IPS-15b (cell line): ENCODE measurements around the gene ZNF441.

Source experiments
- H3K27me3 ChIP-seq: one replicate; pipeline ENCODE4 v1.6.1; 2013; ENCODE audit warnings: low read length; ENCODE audit not compliant: control insufficient read depth, insufficient read depth
- H3K36me3 ChIP-seq: one replicate; pipeline ENCODE4 v1.6.1; 2013; ENCODE audit warnings: low read length; ENCODE audit not compliant: control insufficient read depth, insufficient read depth
- H3K4me1 ChIP-seq: one replicate; pipeline ENCODE4 v1.6.1; 2013; ENCODE audit warnings: mild to moderate bottlenecking, low read length; ENCODE audit not compliant: control insufficient read depth, insufficient read depth
- H3K4me3 ChIP-seq: one replicate; pipeline ENCODE4 v1.5.1; 2013; ENCODE audit warnings: low read depth, low read length
- H3K9ac ChIP-seq: one replicate; pipeline ENCODE4 v1.6.1; 2013; ENCODE audit warnings: low read depth, mild to moderate bottlenecking, low read length
- H3K9me3 ChIP-seq: one replicate; pipeline ENCODE4 v1.6.1; 2013; ENCODE audit warnings: mild to moderate bottlenecking, low read length; ENCODE audit not compliant: control insufficient read depth, insufficient read depth

The ZNF441 gene

DNA sequence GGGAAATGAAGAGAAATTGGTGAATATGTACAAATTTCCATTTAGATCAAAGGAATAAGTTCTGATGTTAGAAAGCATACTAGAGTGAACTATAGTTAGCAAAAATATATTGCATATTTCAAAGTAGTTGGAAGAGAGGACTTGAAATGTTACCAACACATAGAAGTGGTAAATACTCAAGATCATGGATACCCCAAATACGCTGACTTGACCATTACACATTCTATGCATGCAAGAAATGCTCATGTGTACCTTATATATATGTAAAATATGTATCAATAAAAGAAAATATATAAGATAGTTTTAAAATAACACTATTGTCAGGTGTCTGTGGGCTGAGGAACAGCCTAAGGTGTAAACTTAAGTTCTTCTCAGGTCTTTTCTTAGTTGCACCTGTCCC, 17.0 kb downstream of the ZNF441 start:
- Histone ChIP-seq H3K36me3 (no peaks in the 10 kb centered on the region), H3K9ac (no peak overlapping the region), H3K4me1 (no peaks in the 10 kb centered on the region), H3K27me3 (no peaks in the 10 kb centered on the region), H3K4me3 (no peak overlapping the region), H3K9me3 (peaks cover 17% of the 10 kb centered on the region)

DNA sequence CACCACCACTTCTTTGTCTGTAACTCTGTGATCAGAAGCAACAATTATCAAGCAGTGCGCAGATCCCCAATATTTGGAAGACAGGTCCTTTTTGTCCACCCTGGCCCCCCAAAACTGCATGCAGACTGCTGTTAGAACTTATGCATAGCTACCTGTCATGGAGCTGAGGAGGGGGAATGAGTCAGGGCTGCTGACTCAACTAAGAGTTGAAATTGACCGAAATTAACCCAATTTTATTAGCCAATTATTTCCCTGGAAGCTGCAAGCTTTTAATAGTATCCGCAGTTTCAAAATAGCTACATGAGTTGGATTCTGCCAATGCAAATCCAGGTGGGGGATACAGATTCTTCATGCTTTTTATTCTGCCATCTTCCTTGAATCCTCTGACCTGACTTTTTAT, 17.6 kb downstream of the ZNF441 start:
- Histone ChIP-seq H3K4me1 (no peaks in the 10 kb centered on the region), H3K9ac (no peak overlapping the region), H3K27me3 (no peaks in the 10 kb centered on the region), H3K9me3 (peaks cover 14% of the 10 kb centered on the region), H3K36me3 (no peaks in the 10 kb centered on the region), H3K4me3 (no peak overlapping the region)

GRCh38 chr19:11787536-11787935, 20.7 kb downstream of the ZNF441 start:
- no peaks in the 10 kb centered on the region for H3K4me1 ChIP-seq
- H3K9me3 ChIP-seq = peaks cover 8% of the 10 kb centered on the region
- H3K9ac ChIP-seq = no peak overlapping the region
- H3K4me3 ChIP-seq = no peak overlapping the region
- H3K27me3 ChIP-seq = no peaks in the 10 kb centered on the region
- H3K36me3 ChIP-seq = no peaks in the 10 kb centered on the region

DNA sequence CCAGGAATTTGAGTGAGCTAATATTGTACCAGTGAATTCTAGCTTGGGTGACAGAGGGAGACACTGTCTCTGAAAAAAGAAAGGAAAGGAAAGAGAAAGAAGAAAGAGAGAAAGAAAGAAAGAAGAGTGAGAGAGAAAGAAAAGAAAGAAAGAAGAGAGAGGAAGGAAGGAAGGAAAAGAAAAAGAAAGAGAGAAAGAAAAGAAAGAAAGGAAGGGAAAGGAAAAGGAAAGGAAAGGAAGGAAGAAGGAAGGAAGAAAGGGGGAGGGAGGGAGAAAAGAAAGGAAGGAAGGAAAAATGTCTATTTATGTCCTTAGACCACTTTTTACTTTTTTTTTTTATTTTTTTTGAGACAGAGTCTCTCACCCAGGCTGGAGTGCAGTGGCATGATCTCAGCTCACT, 26.1 kb downstream of the ZNF441 start:
- Histone ChIP-seq H3K9me3 (no peaks in the 10 kb centered on the region), H3K4me3 (no peak overlapping the region), H3K36me3 (no peaks in the 10 kb centered on the region)

GRCh38 chr19:11797491-11797890, 30.7 kb downstream of the ZNF441 start:
- H3K36me3 ChIP-seq = no peaks in the 10 kb centered on the region
- H3K4me1 ChIP-seq = no peaks in the 10 kb centered on the region
- H3K9me3 ChIP-seq = no peaks in the 10 kb centered on the region
- no peak overlapping the region for H3K9ac ChIP-seq
- H3K27me3 ChIP-seq = peaks cover 3% of the 10 kb centered on the region
- peak overlapping the region; percentile 72 for H3K4me3 ChIP-seq

More for the DNA sequence above, 26.1 kb downstream of the ZNF441 start:
- Histone ChIP-seq H3K4me1 (no peaks in the 10 kb centered on the region), H3K9ac (no peak overlapping the region), H3K27me3 (no peaks in the 10 kb centered on the region)

DNA sequence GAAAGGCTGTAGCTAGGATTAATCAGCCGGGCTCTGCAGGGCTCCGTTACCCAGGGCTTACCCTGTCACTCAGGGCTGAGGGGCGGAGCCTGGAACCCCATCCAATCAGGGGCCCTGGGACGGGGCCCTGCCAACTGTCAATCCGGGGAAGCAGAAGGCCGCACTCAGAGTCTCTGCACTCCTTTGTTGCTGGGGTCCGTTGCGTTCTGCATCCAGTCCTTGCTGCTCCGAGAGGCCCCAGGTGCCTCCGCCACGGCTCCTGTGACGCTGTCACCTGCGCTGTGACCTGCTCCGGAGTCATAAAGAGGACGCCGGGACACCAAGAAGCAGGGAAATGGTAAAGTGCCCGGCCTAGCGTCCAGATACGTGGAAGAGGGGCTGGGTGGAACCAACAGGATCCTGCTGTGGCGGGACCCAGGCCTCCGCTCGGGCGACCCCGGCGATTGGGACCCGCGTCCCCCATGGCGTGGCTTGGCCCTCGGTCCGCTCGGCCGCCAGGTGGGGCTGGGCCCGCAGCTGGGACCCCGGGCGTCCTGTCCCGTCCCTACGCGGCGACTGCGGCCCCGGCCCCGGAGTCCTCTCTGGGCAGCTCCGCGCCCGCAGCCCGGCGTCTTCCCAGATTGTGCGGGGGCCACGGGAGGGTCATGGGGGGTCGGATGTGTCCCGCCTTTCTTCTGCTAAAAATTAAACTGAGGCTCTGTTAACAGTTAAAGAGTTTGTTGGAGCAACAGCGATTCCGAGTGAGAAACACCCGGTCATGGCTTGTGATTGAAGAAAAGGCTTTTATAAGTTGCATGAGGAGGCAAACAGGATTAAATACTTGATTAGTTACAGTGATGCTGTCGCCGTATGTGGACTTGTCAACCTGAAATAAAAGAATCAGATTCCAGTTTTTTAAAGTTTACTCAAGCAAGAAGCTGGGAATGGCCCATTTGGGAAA, 31.9 kb downstream of the ZNF441 start, which contains the start of gene ZNF491:
Gene ZNF491, plus strand, starts transcription at position 133 of the 940 bp plus-strand sequence. CDS start 7,431 bp downstream, outside the sequence.
- Histone ChIP-seq H3K9me3 (peaks cover 5% of the 10 kb centered on the region), H3K9ac (no peak within 1 kb of the TSS), H3K4me3 (peak within 1 kb of the TSS; percentile 72), H3K36me3 (no peaks in the 10 kb centered on the region), H3K27me3 (peaks cover 3% of the 10 kb centered on the region), H3K4me1 (no peaks in the 10 kb centered on the region)

DNA sequence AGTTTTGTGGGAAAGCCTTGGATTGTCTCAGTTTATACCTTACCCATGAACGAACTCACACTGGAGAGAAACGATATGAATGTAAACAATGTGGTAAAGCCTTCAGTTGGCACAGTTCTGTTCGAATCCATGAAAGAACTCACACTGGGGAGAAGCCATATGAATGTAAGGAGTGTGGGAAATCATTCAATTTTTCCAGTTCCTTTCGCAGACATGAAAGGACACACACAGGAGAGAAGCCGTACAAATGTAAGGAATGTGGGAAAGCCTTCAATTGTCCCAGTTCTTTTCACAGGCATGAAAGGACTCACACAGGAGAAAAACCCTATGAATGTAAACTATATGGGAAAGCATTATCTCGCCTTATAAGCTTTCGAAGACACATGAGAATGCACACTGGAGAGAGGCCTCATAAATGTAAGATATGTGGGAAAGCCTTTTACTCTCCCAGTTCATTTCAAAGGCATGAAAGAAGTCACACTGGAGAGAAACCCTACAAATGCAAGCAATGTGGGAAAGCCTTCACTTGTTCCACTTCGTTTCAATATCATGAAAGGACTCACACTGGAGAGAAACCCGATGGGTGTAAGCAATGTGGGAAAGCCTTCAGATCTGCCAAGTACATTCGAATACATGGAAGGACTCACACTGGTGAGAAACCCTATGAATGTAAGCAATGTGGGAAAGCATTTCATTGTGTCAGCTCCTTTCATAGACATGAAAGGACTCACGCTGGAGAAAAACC, 39.7 kb downstream of the ZNF441 start:
- Histone ChIP-seq H3K9ac (no peak overlapping the region), H3K9me3 (peaks cover 23% of the 10 kb centered on the region), H3K36me3 (no peaks in the 10 kb centered on the region), H3K4me3 (no peak overlapping the region), H3K4me1 (no peaks in the 10 kb centered on the region), H3K27me3 (no peaks in the 10 kb centered on the region)

GRCh38 chr19:11807099-11807380, 40.2 kb downstream of the ZNF441 start:
- no peaks in the 10 kb centered on the region for H3K27me3 ChIP-seq
- no peaks in the 10 kb centered on the region for H3K36me3 ChIP-seq
- H3K9me3 ChIP-seq = peaks cover 23% of the 10 kb centered on the region
- H3K4me1 ChIP-seq = no peaks in the 10 kb centered on the region
- H3K9ac ChIP-seq = no peak overlapping the region
- no peak overlapping the region for H3K4me3 ChIP-seq

DNA sequence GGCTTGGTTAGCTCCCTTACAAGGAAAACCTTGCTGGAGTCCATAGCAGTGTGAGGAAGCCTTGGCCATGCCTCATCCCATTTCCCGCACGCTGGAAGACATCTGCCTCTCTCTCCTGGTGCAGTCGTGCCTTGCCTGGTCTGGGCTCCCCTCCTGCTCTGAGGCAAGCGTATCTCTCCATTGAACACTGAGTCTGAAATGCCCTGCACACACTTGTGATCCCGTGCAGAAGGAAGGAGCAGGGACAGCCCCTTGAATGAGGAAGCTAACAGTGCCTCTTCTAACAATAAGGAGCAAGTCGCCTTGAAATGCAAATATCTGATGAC, 46.9 kb downstream of the ZNF441 start:
- no peaks in the 10 kb centered on the region for H3K36me3 ChIP-seq
- H3K9ac ChIP-seq = no peak overlapping the region
- H3K27me3 ChIP-seq = peaks cover 5% of the 10 kb centered on the region
- peak overlapping the region; percentile 39 for H3K4me3 ChIP-seq
- no peaks in the 10 kb centered on the region for H3K9me3 ChIP-seq
- H3K4me1 ChIP-seq = no peaks in the 10 kb centered on the region

- peaks cover 5% of the 10 kb centered on the region for H3K27me3 ChIP-seq
- peak within 1 kb of the TSS; percentile 56 for H3K4me3 ChIP-seq
- no peaks in the 10 kb centered on the region for H3K9me3 ChIP-seq
- H3K36me3 ChIP-seq = no peaks in the 10 kb centered on the region
- H3K4me1 ChIP-seq = no peaks in the 10 kb centered on the region
- no peak within 1 kb of the TSS for H3K9ac ChIP-seq
Measured at GRCh38 chr19:11814029-11814699, 47.4 kb downstream of the ZNF441 start, which contains the start of gene ZNF440. Gene ZNF440 (plus strand): TSS chr19:11814273. CDS start chr19:11814448, 175 bp downstream.

GRCh38 chr19:11814700-11815035, 47.9 kb downstream of the ZNF441 start:
- Histone ChIP-seq H3K36me3 (no peaks in the 10 kb centered on the region), H3K9ac (no peak overlapping the region), H3K9me3 (no peaks in the 10 kb centered on the region), H3K27me3 (peaks cover 5% of the 10 kb centered on the region), H3K4me3 (peak overlapping the region; percentile 56), H3K4me1 (no peaks in the 10 kb centered on the region)
